Measurements from ENCODE around the gene COMMD1.

DNA sequence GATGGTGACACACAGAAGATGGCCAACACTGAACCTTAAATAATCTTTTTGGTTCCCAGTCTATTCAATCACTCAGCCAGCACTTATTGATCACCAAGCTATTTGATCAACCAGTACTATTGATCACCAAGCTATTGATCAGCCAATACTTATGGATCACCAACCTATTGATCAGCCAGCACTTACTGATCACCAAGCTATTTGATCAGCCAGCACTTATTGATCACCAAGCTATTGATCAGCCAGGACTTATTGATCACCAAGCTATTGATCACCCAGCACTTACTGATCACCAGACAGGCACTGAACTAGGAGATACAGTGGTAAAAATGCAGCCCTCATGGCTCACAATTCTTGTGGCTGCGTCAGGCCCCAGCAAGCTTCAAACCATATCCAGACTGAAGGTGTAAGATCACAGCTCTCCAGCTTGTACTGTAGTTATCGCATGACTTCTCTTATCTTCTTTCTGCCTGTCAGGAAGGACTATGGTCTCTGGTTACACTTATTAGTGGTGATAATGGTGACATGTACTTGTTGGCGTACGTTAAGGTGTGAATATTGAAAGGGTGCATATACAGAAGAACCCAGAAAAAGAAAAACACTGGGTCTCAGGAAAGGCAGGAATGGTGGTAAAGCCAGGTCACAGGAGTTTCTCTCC is 272.0 kb downstream of the COMMD1 start:
- TF ChIP-seq, protein P1, sequence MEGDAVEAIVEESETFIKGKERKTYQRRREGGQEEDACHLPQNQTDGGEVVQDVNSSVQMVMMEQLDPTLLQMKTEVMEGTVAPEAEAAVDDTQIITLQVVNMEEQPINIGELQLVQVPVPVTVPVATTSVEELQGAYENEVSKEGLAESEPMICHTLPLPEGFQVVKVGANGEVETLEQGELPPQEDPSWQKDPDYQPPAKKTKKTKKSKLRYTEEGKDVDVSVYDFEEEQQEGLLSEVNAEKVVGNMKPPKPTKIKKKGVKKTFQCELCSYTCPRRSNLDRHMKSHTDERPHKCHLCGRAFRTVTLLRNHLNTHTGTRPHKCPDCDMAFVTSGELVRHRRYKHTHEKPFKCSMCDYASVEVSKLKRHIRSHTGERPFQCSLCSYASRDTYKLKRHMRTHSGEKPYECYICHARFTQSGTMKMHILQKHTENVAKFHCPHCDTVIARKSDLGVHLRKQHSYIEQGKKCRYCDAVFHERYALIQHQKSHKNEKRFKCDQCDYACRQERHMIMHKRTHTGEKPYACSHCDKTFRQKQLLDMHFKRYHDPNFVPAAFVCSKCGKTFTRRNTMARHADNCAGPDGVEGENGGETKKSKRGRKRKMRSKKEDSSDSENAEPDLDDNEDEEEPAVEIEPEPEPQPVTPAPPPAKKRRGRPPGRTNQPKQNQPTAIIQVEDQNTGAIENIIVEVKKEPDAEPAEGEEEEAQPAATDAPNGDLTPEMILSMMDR (IDR thresholded peaks at IDR 0.05; ENCODE audit: insufficient read depth, low read length, poor library complexity, severe bottlenecking) = no peak
- no peak for TF ChIP-seq EZH2phosphoT487 (conservative IDR thresholded peaks at IDR 0.05; ENCODE audit: low read length)

All from SU-DHL-6 (cell line).